DND-41 (cell line): ENCODE measurements around the gene PARD6G.

ENCODE experiments used
- EZH2 ChIP-seq: IDR thresholded peaks from 3 replicates; pipeline ENCODE4 v1.6.1; 2012; ENCODE audit warnings: borderline replicate concordance, low read depth, mild to moderate bottlenecking, moderate library complexity, low read length, inconsistent platforms; ENCODE audit not compliant: severe bottlenecking
- TF ChIP-seq, protein P1 (sequence below): IDR thresholded peaks from 2 replicates; pipeline ENCODE4 v1.5.1; 2012; ENCODE audit warnings: borderline replicate concordance, low read length, moderate library complexity, mild to moderate bottlenecking; ENCODE audit not compliant: poor library complexity, severe bottlenecking; ENCODE audit errors: extremely low read depth

GRCh38 chr18:80177128-80177527 is 70.2 kb downstream of the PARD6G start:
- TF ChIP-seq, protein P1, sequence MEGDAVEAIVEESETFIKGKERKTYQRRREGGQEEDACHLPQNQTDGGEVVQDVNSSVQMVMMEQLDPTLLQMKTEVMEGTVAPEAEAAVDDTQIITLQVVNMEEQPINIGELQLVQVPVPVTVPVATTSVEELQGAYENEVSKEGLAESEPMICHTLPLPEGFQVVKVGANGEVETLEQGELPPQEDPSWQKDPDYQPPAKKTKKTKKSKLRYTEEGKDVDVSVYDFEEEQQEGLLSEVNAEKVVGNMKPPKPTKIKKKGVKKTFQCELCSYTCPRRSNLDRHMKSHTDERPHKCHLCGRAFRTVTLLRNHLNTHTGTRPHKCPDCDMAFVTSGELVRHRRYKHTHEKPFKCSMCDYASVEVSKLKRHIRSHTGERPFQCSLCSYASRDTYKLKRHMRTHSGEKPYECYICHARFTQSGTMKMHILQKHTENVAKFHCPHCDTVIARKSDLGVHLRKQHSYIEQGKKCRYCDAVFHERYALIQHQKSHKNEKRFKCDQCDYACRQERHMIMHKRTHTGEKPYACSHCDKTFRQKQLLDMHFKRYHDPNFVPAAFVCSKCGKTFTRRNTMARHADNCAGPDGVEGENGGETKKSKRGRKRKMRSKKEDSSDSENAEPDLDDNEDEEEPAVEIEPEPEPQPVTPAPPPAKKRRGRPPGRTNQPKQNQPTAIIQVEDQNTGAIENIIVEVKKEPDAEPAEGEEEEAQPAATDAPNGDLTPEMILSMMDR = no peak
- TF ChIP-seq EZH2 = no peak
